ENCODE measurements around the gene DUSP7. TPM values are rescaled to one million over a fixed set of nuclear protein-coding genes. Genes with fewer than 3 reads are reported as not detected.
"Not testable (repeated sequence)": the region's sequence is repeated elsewhere in the genome, so short reads cannot be mapped to it uniquely, and the experiment has no call there.

The DUSP7 gene
- polyA plus RNA-seq, 4 donors, result 14.3 to 20.1 (median 17.8) TPM

DNA sequence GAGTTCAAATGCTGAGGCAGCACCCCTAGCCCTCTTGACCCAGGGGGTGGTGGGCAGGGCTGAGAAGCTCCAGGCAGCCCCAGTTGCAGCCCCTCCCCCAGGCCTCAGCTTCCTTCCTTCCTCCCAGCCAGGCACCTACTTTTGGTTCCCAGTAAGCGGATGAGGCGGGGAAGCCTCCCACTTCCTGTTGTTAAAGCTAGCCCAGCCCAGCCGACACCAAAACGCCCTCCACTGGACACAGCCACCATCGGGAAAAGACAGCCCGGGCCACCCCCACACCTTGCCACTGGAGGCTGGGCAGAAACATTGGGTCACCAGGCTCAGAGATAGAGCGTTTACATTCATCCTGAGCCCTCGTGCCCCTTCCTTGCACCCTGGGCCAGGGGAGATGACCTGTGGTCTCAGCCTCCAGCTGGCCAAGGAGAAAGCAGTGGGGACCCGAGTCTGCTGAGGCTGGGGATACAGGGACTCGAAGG is 3.5 kb downstream of the DUSP7 start:
- peak in 1 of 4 donors; percentile 48 for DNase-seq (ENCODE audit: low read depth in 4 of 4, low spot score in 3 of 4)

DNA sequence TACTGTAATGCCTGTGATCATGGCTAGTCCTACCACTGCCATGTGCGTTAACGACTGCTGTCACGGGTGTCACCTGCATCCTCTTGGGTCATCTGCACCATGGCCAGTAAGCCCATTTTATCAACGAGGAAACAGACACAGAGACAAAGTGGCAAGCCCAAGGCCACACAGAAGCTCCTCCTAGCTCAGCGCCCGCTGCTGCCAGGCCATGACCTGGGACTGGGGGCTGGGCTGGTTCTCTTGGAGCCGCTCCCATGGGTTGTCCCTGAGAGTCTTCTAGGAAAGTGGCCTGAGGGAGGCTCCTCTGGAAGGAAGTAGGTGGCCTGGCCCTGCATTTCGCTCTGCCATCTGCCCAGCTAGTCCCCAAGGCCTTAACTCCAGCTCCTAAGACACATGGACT is 4.9 kb downstream of the DUSP7 start:
- no peak for DNase-seq (ENCODE audit: low read depth in 4 of 4, low spot score in 3 of 4)

DNA sequence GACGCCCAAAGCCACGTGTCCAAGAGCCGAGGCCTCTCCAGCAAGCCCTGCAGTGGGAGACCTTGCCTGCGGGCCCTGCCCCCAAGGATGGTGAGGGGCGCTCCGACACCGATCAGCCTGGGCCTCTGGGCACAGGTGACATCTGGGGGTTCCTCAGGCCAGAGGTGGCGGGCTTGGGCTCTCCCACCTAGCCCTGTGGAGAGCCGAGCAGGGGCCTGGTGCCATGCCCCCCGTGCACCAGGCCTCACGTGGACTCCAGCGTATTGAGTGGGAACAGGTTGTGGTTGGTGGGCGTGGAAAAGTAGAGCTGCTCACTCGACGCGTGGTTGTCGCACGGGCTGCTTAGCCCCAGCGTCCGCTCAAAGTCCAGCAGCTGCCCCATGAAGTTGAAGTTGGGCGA is 5.8 kb downstream of the DUSP7 start:
- no peak for DNase-seq (ENCODE audit: low read depth in 4 of 4, low spot score in 3 of 4)

DNA sequence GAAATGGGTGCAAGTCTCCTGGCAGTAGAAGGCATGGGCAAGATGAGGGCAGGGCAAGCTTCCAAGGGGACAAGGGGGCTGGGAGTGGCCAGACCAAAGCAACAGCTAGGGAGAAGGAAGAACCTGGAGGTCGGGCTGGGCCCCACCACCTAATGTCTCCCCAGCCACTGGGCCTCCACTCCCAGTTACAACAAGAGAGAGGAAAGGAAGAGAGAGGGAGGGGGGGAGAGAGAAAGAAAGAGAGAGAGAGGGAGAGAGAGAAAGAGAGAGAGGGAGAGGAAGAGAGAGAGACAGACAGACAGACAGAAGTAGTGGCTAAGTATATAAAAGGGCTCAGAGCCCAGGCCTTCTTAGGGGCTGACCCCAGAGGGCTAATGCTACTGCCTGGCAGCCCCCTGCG is 6.9 kb downstream of the DUSP7 start:
- no peak for DNase-seq (ENCODE audit: low read depth in 4 of 4, low spot score in 3 of 4)

DNA sequence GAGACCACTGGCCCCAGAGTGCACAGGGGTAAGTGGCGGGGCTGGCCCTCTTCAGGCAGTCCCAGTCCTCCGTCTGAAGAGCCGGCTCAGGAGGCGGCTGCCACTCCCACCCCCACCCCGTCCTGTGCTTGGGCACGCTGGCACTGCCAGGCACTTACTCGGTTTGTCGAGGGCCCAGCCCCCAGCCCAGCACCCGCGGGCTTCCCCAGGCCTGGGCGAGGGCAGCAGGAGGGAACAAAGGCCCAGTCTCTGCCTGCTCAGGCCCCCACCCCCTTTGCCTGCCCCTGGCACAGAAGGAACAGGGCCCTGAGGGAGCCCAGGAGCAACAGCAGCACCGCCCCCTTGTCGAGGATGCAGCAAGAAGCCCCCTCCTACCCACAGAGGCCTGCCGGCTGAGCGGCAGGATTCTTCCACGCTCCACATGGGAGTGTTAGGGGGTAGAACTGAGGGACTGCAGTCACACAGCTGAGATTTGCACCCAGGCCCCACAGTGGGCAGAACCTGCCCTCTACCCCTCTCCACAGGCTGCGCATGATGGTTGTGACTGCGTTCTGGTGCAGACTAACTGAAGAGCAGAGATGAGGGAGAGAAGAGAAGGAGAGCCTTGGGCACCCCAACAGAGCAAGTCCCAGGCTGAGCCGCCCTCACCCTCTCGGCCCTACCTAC is 8.9 kb downstream of the DUSP7 start:
- no peak for DNase-seq (ENCODE audit: low read depth in 4 of 4, low spot score in 3 of 4)

DNA sequence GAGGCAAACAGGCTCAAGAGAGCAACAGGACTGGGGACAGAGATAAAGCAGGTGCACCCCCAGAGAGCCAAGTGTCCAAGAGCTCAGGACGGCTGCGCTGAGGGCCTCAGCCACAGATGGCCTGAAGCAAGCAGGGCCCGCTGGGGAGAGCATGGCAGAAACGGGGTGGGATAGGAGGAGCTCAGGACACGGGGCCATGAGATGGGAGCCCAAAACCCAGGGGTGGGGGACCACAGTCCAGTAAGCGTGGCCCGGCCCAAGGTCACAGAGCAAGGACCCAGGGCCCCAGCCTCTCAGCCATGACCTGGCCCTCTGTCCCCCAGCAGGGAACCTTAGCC is 9.5 kb downstream of the DUSP7 start:
- no peak for DNase-seq (ENCODE audit: low read depth in 4 of 4, low spot score in 3 of 4)

DNA sequence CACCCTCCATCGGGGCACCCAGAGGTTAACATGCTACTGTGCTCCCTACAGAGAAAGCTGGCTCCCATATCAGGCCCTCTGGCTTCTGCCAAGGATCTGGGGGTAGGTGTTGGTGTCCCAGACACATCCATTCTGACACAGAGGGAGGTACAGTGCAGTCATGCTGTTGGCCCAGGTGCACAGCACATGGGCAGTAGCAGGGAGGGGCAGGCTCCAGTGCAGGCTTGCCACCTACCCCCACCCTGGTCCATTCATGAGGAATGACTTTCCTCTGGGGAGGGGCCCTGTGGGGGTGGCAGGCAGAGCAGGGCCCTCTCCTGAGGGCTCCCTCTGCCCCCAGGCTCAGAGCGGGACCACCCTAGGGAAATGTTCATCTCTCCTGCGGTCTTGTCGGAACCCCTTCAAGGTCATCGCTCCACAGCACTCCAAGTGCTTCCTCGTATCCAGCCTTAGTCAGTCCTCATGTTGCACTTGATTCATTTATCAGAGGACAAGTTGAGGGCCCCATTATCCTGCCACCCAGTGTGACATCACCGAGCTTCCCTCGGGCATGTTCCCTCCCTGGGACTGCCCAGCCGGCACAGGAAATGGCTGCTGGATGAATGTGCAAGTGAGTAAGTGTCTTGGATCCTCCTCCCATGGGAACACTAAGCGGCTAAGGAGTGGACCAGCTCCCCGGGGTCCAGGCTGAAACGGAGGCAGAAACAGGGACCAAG is 10.0 kb downstream of the DUSP7 start:
- no peak for DNase-seq (ENCODE audit: low read depth in 4 of 4, low spot score in 3 of 4)

DNA sequence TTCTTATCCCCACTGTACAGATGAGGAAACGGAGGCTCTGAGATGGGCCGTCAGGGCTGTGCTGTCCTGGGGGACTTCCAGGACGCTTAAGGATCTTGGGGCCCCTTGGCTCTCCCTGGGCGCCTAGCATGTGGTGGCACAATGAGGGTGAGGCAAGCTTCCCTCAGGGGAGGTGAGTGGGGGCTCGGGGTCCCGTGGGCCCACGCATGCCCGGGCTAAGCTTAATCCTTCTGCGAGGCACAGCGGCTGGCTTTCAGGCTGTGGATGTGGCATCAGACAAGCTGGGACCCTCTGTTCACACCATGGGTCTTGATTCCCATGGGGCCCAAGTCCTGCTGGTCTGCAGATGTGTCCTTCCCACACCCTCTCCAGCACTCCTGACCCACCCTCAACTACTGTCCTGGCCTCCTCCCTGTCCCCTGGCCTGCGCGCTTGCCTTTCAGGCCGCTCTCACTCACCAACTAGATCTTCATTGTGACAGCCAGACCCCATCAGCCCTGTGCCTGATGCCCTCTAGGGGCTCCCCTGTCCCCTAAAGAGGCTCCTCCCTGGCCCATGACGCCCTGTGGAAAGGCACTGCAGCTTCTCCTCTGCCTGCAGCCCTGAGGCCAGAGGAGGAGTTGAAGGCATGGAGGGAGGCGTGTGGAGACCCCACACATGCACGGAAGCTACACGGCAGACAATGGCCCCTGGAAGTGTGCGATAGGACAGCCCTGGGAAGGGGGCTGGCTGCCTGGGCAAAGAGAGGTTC is 11.3 kb downstream of the DUSP7 start:
- DNase-seq (ENCODE audit: low read depth in 4 of 4, low spot score in 3 of 4), result no peak

DNA sequence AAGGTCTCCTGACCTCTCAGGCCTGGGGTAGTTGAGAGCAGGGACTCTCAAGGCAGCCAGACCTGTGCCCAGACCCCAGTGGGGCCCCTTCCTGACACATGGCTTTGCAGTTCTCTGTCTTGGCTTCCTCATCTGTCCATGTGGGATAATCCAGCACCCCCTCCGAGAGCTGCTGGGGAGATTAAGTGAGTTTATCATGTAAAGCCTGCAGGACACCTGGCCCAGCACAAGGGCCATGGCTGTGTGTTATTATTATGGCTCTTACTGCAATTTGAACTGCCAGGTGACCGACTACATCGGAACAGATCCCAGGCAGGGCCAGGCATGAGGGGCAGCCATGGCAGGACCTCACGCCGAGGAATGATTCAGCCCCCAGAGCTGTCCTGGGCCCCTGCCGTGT is 12.6 kb downstream of the DUSP7 start:
- no peak for DNase-seq (ENCODE audit: low read depth in 4 of 4, low spot score in 3 of 4)

DNA sequence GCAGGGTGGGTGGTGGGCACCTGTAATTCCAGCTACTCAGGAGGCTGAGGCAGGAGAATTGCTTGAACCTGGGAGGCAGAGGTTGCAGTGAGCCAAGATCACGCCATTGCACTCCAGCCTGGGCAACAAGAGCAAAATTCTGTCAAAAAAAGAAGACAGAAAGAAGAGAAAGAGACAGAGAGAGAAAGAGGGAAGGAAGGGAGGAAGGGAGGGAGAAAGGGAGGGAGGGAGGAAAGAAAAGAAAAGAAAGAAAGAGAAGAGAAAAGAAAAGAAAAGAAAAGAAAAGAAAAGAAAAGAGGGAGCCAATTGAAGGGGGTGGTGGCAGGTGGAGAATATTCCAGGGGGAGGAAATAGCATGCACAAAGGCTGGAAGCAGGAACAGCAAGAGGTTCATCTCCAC is 13.3 kb downstream of the DUSP7 start:
- not testable (repeated sequence) for DNase-seq (ENCODE audit: low read depth in 4 of 4, low spot score in 3 of 4)

DNA sequence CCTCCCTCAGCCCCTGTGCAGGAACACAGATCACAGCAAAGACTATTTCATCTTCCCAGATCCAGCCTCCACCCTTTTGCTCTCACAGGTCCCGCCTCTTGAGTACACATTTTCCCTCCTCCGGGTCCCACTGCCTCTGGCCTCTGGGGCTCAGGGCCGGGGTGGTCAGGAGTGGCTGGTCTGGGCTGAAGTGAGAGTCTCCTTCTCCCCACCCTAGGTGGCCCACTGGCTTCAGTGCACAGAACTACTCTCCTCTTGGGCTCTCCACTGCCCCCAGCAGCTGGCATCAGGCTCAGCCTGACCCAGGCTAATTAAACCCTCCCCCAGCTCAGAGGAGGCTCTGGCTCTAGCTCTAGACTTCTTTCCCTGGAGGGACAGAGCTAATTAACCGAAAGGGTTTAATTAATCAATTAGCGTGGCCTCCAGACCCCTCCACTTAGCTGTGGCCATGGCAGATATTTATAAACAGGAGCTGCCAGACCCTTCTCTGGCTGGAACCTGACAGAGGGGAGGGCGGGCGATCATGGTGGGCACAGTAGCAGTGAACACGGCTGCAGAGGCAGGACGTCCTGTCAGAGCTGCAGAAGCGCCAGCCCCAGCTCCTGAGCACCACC is 15.1 kb downstream of the DUSP7 start:
- DNase-seq (ENCODE audit: low read depth in 4 of 4, low spot score in 3 of 4), result no peak

DNA sequence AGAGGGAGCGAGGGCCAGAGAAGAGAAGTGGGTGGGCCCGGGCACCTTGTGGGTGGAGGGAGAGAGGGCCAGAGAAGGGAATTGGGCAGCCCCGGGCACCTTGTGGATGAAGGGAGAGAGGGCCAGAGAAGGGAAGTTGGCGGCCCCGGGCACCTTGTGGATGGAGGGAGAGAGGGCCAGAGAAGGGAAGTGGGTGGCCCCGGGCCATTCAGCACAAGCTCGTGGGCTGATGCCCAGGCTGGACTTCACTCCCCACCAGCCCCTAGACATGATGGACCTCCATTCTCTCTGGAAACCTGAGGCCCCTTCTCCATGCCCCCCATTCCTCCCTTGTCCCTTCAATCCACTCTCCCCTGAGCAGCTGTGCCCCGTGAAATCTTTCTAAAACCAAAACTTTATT is 15.8 kb downstream of the DUSP7 start:
- no peak for DNase-seq (ENCODE audit: low read depth in 4 of 4, low spot score in 3 of 4)

DNA sequence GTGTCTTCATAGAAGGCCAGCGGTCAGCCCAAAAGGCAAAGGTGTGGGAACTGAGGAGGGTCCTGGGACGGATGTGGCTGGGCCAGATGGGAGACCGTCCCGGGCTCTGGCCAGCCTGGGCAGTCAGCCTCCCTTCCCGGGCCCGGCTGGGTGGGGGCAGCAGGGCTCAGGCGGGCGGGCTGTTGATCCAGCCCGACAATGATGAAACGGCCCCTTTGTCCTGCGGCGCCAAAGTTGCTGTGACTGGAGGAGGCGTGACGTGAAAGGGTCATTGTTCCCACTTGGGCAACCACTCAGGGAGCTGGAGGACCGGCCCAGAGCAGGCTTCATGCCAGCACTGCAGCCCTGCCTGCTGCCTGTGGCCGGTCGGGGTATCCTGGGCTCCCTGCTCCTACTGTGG is 16.5 kb downstream of the DUSP7 start:
- no peak for DNase-seq (ENCODE audit: low read depth in 4 of 4, low spot score in 3 of 4)

DNA sequence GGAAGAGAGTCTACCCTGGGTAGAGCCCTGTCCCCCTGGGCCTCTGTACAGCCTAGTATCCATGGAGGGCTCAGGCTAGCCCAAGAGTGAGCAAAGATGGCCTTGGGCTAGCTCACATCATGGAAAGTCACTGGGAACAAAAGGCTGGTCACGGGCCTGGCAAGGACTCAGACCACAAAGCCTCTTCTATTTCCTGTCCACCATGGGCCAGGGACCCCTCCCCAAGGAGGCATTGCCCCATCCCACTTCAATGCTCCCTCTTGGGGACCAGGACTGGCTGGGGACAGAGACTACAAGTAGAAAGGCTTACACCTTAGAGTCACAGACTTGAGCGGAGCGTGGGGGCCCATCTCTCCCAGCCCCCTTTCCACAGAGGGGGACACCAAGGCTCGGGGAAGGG is 16.9 kb downstream of the DUSP7 start:
- no peak for DNase-seq (ENCODE audit: low read depth in 4 of 4, low spot score in 3 of 4)

DNA sequence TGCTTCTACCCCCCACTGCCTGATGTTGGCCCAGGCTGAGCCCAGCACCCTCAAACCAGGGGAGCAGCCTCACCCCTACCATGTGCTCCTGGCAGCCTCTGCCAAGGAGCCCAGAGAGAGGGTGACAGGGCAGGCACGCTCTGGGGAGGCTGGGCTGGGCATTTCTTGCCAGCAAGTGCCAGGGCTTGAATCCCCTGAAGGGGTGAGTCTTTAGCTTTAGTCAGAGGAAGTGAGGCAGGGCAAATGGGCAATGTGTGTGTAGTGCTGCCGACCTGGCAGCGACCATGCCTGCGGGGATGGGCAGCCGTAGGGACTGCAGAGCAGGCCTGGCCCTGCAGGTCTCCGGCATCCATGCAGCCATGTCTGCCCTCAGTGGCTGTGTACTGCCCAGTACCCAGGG is 18.1 kb downstream of the DUSP7 start:
- no peak for DNase-seq (ENCODE audit: low read depth in 4 of 4, low spot score in 3 of 4)

DNA sequence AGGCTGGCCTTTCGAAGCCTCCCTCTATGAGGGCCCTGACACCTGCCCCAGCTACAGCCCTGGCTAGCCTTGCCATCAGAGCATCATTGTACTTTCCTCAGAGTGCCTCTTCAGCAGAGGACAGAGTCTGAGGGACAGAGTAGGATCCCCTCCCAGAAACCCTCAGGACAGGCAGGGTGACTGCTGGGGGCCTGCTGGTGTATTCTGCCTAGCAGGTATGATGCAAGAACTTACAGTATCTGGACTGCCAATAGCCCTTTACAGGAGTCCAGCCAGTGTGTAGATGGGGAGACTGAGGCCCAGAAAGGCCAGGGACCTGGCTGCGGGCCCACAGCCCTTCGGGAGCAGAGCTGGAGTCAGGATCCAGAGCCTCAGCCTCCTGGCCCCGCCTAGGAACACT is 19.1 kb downstream of the DUSP7 start:
- DNase-seq (ENCODE audit: low read depth in 4 of 4, low spot score in 3 of 4), result no peak

DNA sequence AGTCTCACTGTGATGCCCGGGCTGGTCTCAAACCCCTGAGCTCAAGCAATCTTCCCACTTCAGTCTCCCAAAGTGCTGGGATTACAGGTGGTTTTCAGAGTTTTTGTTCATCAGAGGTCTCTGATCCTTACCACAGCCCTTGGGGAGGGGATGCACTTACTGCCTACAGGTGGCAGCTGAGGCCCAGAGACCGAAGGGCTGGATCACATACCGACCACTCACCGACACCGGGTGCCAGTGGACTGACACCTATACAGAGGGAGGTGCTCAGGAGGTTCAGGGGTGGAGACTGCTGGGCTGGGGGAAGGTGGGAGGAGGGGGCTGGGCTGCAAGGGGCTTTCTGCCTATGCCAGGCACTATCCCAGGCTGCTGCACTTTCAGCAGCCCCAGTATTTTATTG is 19.5 kb downstream of the DUSP7 start:
- no peak for DNase-seq (ENCODE audit: low read depth in 4 of 4, low spot score in 3 of 4)

DNA sequence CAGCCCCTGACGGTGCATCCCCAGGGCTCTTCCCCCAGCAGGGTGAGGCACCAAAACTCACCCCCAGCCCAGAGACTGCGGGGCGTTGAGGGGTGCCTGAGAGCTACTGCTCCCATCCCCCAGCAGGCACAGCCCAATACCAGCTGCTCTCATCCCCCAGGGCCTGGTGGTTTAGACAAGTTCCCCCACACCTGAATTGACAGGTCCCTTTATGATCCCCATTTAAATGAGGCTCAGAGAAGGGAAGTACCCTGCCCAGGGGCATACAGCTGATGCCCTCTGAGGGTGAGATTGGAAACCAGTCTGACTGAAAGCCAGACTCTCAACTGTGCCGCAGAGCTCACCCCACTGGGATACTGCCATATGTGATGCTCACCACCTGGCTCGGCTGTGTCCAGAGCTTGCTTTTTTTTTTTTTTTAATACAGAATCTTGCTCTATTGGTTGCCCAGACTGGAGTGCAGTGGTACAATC is 20.1 kb downstream of the DUSP7 start:
- DNase-seq (ENCODE audit: low read depth in 4 of 4, low spot score in 3 of 4), result no peak

DNA sequence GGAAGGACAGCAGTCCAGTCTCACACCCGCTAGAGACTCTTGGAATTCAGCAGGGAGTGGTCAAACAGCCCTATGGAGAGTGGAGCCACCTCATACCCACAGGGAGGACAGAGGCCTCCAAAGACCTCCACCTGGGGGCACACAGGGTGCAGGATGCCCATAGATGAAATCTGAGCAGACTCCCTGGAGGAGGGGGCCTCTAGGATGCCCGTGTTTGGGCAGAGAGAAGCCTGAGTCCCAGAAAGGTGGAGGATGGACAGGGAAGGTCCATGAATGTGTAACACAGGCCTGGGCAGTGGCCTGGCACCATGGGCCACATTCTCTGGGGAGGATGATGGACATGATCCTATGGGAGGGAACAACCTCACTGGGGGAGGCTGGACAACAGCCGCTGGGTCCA is 21.7 kb downstream of the DUSP7 start:
- DNase-seq (ENCODE audit: low read depth in 4 of 4, low spot score in 3 of 4), result no peak

DNA sequence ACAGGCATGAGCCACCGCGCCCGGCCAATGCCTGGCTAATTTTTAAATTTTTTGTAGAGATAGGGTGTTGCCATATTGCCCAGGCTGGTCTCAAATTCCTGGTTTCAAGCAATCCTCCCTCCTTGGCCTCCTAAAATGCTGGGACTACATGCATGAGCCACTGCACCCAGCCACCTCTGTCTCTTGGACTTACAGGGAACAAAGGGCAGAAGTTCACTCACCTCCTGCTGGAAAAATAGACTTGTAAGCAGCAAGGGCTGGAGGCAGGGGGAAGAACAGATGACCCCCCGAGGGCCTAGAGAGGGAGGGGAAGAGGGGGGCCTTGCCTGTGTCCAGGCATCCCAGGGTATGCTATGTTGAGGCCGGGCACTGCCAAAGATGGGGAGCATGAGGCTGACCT is 22.2 kb downstream of the DUSP7 start:
- DNase-seq (ENCODE audit: low read depth in 4 of 4, low spot score in 3 of 4), result no peak

DNA sequence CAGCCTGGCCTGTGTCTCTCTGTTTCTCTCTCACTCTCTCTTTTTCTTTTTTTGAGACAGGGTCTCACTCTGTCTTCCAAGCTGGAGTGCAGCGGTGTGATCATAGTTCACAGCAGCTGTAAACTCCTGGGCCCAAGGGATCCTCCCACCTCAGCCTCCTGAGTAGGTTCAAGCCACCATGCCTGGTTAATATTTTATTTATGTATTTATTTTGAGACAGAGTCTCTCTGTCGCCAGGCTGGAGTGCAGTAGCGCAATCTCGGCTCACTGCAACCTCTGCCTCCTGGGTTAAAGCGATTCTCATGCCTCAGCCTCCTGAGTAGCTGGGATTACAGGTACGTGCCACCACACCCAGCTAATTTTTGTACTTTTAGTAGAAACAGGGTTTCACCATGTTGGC is 22.6 kb downstream of the DUSP7 start:
- DNase-seq (ENCODE audit: low read depth in 4 of 4, low spot score in 3 of 4), result not testable (repeated sequence)
